Measurements from ENCODE around the gene CLTCL1.

DNA sequence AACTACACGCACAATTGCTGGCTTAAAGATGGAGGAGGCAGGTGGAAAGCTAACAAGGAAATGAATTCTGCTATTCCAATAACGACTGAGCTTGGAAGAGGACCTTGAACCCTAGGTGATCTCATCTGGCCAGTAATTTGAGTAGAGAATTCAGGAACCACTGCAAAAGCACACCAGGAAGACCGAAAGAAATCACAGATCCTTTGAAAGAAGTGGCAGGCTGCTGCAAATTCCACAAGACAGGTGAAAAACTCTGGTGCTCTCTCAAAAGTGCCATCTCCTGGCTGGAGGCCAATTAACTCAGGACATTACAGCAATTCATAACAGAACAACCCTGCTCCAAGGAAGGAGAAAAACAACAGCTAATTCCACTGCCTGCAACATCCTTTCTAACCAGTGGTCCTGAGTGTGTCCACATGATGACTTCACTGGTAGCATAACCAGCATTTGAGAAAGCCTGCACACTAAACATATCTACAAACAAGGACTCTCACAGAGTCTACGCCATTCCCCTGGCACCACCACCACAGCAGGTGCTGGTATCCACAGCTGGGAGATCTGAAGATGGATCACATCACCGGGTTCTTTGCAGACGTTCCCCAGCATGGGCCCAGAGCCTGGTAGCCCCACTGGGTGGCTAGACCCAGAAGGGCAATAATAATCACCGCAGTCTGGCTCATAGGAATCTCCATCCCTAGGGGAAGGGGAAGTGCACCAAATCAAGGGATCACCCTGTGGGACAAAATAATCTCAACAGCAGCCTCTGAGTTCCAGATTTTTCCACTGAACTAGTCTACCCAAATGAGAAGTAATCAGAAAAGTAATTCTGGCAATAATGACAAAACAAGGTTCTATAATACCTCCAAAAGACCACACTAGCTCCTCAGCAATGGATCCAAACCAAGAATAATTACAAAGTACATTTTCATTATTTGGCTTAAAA is 44.9 kb upstream of the CLTCL1 start:
- TF ChIP-seq POLR2A (IDR thresholded peaks at IDR 0.05; ENCODE audit: low read depth, low read length), result no peak
- TF ChIP-seq POLR2AphosphoS5 (IDR thresholded peaks at IDR 0.05; ENCODE audit: low read depth, low read length), result no peak
- no peak for TF ChIP-seq TAF1 (IDR thresholded peaks at IDR 0.05; ENCODE audit: borderline replicate concordance, low read depth, low read length)

Data from GM12892 (cell line).